ENCODE results near the gene MLLT1. TPM values are rescaled to one million over a fixed set of nuclear protein-coding genes. Genes with fewer than 3 reads are reported as not detected.

The MLLT1 gene
- total and polyA plus RNA-seq, 12 donors, result 21.4 to 48.3 (median 31.7) TPM

DNA sequence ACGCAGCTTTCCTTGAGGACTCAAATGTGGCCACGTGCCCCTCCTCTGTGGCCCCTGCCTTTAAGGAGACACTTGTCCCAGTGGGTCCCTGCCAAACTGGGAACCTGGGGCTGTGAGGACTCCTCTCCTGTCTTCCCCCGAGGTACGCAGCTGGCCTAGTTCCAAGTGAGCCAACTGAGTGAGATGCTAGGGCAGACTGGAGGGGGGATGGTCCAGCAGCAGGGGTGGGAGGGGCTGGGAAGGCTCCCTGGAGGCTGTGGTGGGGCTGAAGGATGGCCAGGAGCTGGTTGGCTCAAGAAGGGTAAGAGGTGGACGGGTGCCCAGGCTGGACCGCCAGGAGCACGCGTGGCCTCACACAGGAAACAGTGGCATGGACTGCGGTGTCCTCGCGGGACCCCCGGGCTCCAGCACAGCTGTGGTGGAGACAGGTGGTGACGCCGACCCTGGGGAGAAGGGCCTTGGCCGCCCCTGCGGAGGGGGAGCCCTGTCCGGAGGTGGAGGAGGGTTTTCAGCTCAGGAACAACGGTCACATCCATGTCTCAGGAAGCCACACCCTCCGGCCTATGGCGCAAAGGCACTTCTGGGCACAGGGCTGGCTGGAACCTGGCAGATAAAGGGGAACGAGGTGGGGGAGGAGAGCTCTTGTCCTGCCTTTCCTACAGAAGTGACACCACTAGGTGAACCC, 45.8 kb downstream of the MLLT1 start:
- ATAC-seq (peak; percentile 20 to 81 (median 75)), DNase-seq (peak; percentile 65 to 69)
- Histone ChIP-seq H3K4me3 (peak overlapping the region in 5 of 10 donors; percentile 1 to 32 (median 18)), H3K27me3 (no peaks in the 10 kb centered on the region), H3K27ac (peak overlapping the region; percentile 62 to 85 (median 81)), H3K9me3 (no peaks in the 10 kb centered on the region), H3K36me3 (peaks cover 0 to 14% (median 0%) of the 10 kb centered on the region in 9 donors), H3K4me1 (peaks cover 39 to 81% (median 67%) of the 10 kb centered on the region in 9 donors)
- intact Hi-C loops (cut with DNase I), result loop anchor here in 3 of 10 donors (5.0 kb wide), 2 partner anchors 38 to 43 kb away; partner anchors contain the start of gene MLLT1 (in 1 of the 3)
- TF ChIP-seq, protein P1, sequence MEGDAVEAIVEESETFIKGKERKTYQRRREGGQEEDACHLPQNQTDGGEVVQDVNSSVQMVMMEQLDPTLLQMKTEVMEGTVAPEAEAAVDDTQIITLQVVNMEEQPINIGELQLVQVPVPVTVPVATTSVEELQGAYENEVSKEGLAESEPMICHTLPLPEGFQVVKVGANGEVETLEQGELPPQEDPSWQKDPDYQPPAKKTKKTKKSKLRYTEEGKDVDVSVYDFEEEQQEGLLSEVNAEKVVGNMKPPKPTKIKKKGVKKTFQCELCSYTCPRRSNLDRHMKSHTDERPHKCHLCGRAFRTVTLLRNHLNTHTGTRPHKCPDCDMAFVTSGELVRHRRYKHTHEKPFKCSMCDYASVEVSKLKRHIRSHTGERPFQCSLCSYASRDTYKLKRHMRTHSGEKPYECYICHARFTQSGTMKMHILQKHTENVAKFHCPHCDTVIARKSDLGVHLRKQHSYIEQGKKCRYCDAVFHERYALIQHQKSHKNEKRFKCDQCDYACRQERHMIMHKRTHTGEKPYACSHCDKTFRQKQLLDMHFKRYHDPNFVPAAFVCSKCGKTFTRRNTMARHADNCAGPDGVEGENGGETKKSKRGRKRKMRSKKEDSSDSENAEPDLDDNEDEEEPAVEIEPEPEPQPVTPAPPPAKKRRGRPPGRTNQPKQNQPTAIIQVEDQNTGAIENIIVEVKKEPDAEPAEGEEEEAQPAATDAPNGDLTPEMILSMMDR (IDR thresholded peaks at IDR 0.05), result no peak
- 22 to 37% methylated on average over 21 of the region's 21 CpGs for WGBS, 2 donors

DNA sequence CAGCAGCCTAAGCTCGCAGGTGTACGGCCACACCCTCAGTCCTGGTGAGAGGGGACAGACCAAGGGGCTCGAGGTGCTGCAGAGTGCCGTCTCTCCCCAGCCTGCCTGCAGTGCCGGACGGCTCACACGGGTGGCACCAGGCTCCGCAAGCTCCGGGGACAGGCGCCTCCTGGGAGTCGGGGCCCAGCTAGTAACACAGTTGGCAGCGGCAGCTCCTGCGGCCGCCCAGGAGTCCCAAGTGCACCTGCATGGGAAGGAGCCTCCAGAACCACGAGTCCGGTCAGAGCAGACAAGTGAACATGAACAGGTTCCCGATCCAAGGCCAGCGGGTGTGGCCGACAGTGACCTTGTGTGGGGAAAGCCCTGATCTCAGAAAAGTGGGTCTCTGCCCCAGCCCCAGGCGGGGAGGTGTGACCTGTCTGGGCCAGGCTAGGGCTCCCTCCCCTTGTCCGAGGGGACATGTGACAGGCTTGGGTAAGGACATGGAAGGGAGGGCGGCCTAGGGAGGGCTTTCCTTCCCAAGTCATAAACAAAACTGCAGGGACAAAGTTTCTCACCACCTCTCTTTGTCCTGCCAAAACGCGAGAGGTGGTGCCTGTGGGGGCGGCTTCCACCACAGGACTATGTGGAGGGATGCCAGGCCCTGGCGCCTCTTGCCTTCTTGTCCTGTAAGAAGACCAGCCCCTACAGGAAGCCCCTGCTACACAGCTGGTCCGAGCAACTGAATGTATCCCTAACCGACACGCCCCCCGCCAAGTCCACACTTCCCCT, 46.5 kb downstream of the MLLT1 start:
- Histone ChIP-seq H3K9me3 (no peaks in the 10 kb centered on the region), H3K36me3 (peaks cover 0 to 15% (median 0%) of the 10 kb centered on the region in 9 donors), H3K27ac (peak overlapping the region; percentile 56 to 85 (median 81)), H3K4me1 (peaks cover 33 to 74% (median 60%) of the 10 kb centered on the region in 9 donors), H3K27me3 (no peaks in the 10 kb centered on the region), H3K4me3 (peak overlapping the region in 5 of 10 donors; percentile 1 to 32 (median 20))
- DNase-seq (peak; percentile 81 to 87), ATAC-seq (peak; percentile 50 to 86 (median 80))
- intact Hi-C loops (cut with DNase I), result loop anchor here in 3 of 10 donors (5.0 kb wide), 2 partner anchors 39 to 44 kb away; partner anchors contain the start of gene MLLT1 (in 1 of the 3)
- 33% methylated on average over 30 of the region's 30 CpGs for WGBS, 2 donors
- TF ChIP-seq, protein P1 (IDR thresholded peaks at IDR 0.05), result no peak

DNA sequence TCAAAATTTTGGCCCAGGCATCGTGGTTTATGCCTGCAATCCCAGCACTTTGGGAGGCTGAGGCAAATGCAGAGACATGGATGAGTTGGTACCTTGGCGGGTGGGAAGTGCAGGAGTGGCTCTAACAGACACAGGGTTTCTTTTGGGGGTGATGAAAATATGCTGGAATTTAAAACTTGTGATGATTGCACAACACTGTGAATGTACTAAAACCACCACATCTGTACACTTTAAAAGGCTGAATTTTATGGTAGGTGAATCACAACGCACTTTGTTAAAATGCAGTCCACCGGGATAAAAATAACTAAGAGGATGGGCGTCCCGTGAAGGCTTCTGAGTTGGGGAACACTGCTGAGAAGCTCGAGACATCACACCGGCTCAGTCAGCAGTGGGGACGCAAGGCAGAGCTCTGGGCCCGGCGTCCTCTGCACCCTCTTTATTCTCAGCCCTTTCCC, 47.1 kb downstream of the MLLT1 start:
- intact Hi-C loops (cut with DNase I), result loop anchor here in 3 of 10 donors (5.0 kb wide), 2 partner anchors 40 to 45 kb away; partner anchors contain the start of gene MLLT1 (in 1 of the 3)
- Histone ChIP-seq H3K4me1 (peaks cover 33 to 68% (median 54%) of the 10 kb centered on the region in 9 donors), H3K9me3 (no peaks in the 10 kb centered on the region), H3K27me3 (no peaks in the 10 kb centered on the region), H3K27ac (peak overlapping the region; percentile 56 to 85 (median 81)), H3K4me3 (peak overlapping the region in 4 of 10 donors; percentile 4 to 32 (median 24)), H3K36me3 (peaks cover 0 to 17% (median 0%) of the 10 kb centered on the region in 9 donors)
- WGBS, 2 donors, result 42 to 44% methylated on average over 11 of the region's 11 CpGs
- TF ChIP-seq, protein P1 (IDR thresholded peaks at IDR 0.05), result no peak
- DNase-seq, result no peak
- no peak for ATAC-seq

DNA sequence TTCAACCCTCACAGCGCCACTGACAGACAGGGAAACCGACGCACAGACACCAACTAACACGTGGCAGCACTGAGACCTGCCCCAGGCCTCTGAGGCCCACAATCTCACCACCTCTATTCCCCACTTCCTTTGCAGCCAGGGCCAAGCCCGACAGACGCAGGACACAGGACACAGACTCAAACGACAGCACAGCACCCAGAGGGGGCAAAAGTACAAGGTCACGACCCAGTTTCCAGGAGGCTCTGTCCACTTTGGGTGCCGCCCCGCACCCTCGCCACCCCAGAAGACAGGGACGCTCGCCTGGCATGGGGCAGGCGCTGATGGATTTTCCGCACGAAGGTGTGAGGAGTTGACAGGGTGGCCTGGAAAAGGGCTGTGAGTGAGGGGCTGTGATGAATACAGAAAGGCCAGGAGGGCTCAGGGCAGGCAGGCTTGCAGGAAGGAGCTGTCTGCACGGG, 48.8 kb downstream of the MLLT1 start:
- Histone ChIP-seq H3K27ac (no peak overlapping the region), H3K4me1 (peaks cover 25 to 52% (median 41%) of the 10 kb centered on the region in 9 donors), H3K4me3 (no peak overlapping the region), H3K9me3 (no peaks in the 10 kb centered on the region), H3K36me3 (peaks cover 0 to 33% (median 0%) of the 10 kb centered on the region in 9 donors), H3K27me3 (no peaks in the 10 kb centered on the region)
- intact Hi-C loops (cut with DNase I), result loop anchor here in 3 of 10 donors (5.0 kb wide), 2 partner anchors 41 to 46 kb away; partner anchors contain the start of gene MLLT1 (in 1 of the 3)
- DNase-seq (no peak), ATAC-seq (no peak)
- 86 to 92% methylated on average over 17 of the region's 17 CpGs for WGBS, 2 donors
- TF ChIP-seq, protein P1 (IDR thresholded peaks at IDR 0.05), result no peak
